ENCODE results near the gene PRODH2. TPM values are rescaled to one million over a fixed set of nuclear protein-coding genes. Genes with fewer than 3 reads are reported as not detected.
"Not testable (repeated sequence)": the region's sequence is repeated elsewhere in the genome, so short reads cannot be mapped to it uniquely, and the experiment has no call there.

PRODH2 gene
- total RNA-seq, 1 experiment from 2014 or later, result not detected

DNA sequence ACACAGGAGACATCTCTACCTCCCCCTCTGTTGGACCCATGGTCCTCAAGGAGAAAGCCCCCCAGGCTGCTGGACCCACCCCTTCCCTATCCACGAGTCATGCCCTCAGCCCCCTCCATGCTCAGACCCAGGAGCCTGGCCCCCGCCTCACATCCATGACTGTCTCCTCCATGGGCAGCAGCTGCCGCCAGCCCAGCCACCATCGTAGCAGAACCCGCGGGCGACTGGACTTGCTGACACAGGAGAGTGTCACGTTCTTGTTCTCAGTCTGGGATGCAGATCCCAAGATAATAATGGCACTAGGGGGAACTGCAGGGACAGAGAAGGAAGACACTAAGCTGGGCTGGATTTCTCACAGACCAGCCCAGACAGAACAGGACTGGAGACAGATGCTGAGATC, 35.8 kb upstream of the PRODH2 start:
- no peak for DNase-seq (ENCODE audit: low read depth in 1 of 2, low spot score in 2 of 2)
- H3K27ac ChIP-seq, result no peak overlapping the region
- H3K4me3 ChIP-seq, result no peak overlapping the region
- no peaks in the 10 kb centered on the region for H3K36me3 ChIP-seq
- H3K4me1 ChIP-seq (replicated peaks), result no peaks in the 10 kb centered on the region
- no peaks in the 10 kb centered on the region for H3K9me3 ChIP-seq (replicated peaks)
- peaks cover 45% of the 10 kb centered on the region for H3K27me3 ChIP-seq (replicated peaks)

DNA sequence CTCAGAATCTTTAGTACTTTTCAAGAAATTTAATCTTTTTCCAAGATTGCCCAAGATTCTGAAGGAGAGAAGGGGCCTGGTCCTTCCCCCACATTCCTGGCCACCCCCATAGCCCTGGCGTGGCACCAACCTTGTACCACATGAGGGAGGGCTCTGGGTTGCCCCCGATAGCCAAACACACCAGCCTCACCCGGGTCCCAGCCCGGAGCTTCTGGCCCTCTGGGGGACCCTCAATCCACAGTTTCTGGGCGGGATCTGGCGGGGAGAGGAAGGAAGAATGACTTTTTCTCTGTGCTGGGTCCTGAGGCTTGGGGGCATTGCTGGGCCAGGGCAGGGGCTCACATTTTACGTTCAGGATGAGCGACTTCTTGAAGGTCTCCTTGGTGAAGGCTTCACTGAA, 35.3 kb upstream of the PRODH2 start:
- Histone ChIP-seq H3K36me3 (no peaks in the 10 kb centered on the region), H3K27ac (no peak overlapping the region), H3K4me1 (replicated peaks) (no peaks in the 10 kb centered on the region), H3K4me3 (no peak overlapping the region), H3K9me3 (replicated peaks) (no peaks in the 10 kb centered on the region), H3K27me3 (replicated peaks) (peaks cover 45% of the 10 kb centered on the region)
- no peak for DNase-seq (ENCODE audit: low read depth in 1 of 2, low spot score in 2 of 2)

GRCh38 chr19:35846038-35846668, 33.5 kb upstream of the PRODH2 start:
- no peaks in the 10 kb centered on the region for H3K9me3 ChIP-seq (replicated peaks)
- H3K4me1 ChIP-seq (replicated peaks), result no peaks in the 10 kb centered on the region
- DNase-seq (ENCODE audit: low read depth in 1 of 2, low spot score in 2 of 2), result no peak
- H3K4me3 ChIP-seq, result no peak overlapping the region
- H3K27me3 ChIP-seq (replicated peaks), result peaks cover 38% of the 10 kb centered on the region
- H3K27ac ChIP-seq, result no peak overlapping the region
- no peaks in the 10 kb centered on the region for H3K36me3 ChIP-seq

GRCh38 chr19:35845215-35846037, 32.8 kb upstream of the PRODH2 start:
- no peak overlapping the region for H3K4me3 ChIP-seq
- no peak for DNase-seq (ENCODE audit: low read depth in 1 of 2, low spot score in 2 of 2)
- H3K36me3 ChIP-seq, result no peaks in the 10 kb centered on the region

GRCh38 chr19:35844482-35845214, 32.0 kb upstream of the PRODH2 start:
- Histone ChIP-seq H3K4me1 (replicated peaks) (no peaks in the 10 kb centered on the region), H3K9me3 (replicated peaks) (no peaks in the 10 kb centered on the region), H3K36me3 (no peaks in the 10 kb centered on the region)

More at GRCh38 chr19:35845215-35846037, 32.8 kb upstream of the PRODH2 start:
- no peak overlapping the region for H3K27ac ChIP-seq
- no peaks in the 10 kb centered on the region for H3K9me3 ChIP-seq (replicated peaks)
- peaks cover 34% of the 10 kb centered on the region for H3K27me3 ChIP-seq (replicated peaks)
- no peaks in the 10 kb centered on the region for H3K4me1 ChIP-seq (replicated peaks)

GRCh38 chr19:35843676-35844481, 31.2 kb upstream of the PRODH2 start:
- DNase-seq (ENCODE audit: low read depth in 1 of 2, low spot score in 2 of 2), result no peak
- Histone ChIP-seq H3K4me1 (replicated peaks) (no peaks in the 10 kb centered on the region), H3K4me3 (no peak overlapping the region), H3K36me3 (no peaks in the 10 kb centered on the region), H3K27ac (no peak overlapping the region), H3K27me3 (replicated peaks) (peaks cover 33% of the 10 kb centered on the region), H3K9me3 (replicated peaks) (no peaks in the 10 kb centered on the region)

More at GRCh38 chr19:35844482-35845214, 32.0 kb upstream of the PRODH2 start:
- Histone ChIP-seq H3K27ac (no peak overlapping the region), H3K27me3 (replicated peaks) (peaks cover 33% of the 10 kb centered on the region), H3K4me3 (no peak overlapping the region)
- DNase-seq (ENCODE audit: low read depth in 1 of 2, low spot score in 2 of 2), result no peak

DNA sequence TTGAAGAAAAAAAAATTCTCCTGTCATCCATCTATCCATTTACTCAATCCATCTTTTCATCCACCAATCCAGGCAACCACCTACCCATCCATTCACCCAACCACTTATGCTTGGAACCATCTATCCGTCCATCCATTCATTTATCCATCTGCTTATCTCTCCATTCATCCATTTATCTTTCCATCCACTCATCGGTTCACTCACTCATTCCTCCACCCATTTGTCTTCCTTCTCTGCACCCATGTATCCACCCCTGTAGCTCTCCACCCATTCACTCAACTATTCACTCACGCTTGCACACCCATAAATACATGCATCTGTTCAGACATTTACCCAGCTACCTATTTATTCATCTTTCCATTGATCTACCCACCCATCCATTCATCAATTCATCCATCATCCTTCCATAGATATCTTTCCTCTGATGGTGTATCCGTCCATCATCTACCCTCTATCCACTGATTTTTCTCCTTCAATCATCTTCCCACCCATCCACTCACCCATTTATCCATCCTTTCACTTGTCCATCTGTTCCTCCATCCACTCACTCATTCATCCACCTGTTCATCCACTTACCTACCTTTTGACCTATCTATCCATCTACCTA, 30.1 kb upstream of the PRODH2 start:
- no peak for DNase-seq (ENCODE audit: low read depth in 1 of 2, low spot score in 2 of 2)
- no peaks in the 10 kb centered on the region for H3K4me1 ChIP-seq (replicated peaks)
- H3K9me3 ChIP-seq (replicated peaks), result no peaks in the 10 kb centered on the region; the same call in 1 of the 2 replicates

DNA sequence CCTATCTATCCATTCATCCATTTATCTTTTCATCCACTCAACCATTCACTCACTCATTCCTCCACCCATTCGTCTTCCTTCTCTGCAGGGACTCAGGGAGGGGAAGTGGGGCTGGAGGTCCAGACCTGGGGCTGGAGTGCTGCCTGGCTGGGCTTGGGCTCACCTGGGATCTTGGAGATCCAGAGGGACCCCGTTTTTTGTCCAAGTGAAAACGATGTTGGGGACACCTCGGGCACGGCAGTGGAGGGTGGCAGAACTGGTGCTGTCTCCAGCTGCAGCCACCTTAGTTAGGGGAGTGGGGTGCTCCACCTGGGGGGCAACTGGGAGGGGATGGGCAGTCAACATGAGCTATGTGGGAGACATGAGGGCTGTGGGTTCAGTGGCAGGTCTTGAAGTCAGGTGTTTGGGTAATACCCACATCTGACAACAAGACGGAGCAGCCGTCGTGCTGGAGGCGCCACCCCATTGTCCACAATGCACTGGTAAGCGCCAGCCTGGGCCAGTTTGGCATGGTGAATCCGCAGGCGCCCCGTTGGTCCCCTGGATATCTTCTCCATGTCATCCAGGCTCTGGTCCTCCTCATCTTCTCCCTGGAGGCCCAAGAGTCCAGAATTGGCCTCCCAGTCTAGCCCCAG, 29.4 kb upstream of the PRODH2 start:
- H3K27me3 ChIP-seq (replicated peaks), result peaks cover 30% of the 10 kb centered on the region
- no peak for DNase-seq (ENCODE audit: low read depth in 1 of 2, low spot score in 2 of 2)

More for the DNA sequence above, 30.1 kb upstream of the PRODH2 start:
- H3K36me3 ChIP-seq, result no peaks in the 10 kb centered on the region
- no peak overlapping the region for H3K4me3 ChIP-seq
- H3K27ac ChIP-seq, result no peak overlapping the region
- peaks cover 29% of the 10 kb centered on the region for H3K27me3 ChIP-seq (replicated peaks)

DNA sequence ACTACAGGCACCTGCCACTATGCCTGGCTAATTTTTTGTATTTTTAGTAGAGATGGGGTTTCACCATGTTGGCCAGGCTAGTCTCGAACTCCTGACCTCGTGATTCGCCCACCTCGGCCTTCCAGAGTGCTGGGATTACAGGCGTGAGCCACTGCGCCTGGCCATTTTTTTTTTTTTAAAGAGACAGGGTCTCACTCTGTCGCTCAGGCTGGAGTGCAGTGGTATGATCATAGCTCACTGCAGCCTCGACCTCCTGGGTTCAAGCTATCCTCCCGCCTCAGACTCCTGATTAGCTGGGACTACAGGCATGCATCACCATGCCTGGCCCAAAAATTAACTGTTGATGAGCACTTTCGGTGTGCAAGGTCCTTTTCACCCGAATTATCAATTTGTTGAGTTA, 23.5 kb upstream of the PRODH2 start:
- not testable (repeated sequence) for H3K9me3 ChIP-seq (replicated peaks); H3K4me3 ChIP-seq; H3K4me1 ChIP-seq (replicated peaks); H3K27ac ChIP-seq; DNase-seq (ENCODE audit: low read depth in 1 of 2, low spot score in 2 of 2); H3K36me3 ChIP-seq; H3K27me3 ChIP-seq (replicated peaks)

More for the DNA sequence above, 29.4 kb upstream of the PRODH2 start:
- no peaks in the 10 kb centered on the region for H3K4me1 ChIP-seq (replicated peaks)
- no peaks in the 10 kb centered on the region for H3K36me3 ChIP-seq
- no peaks in the 10 kb centered on the region; the same call in 1 of the 2 replicates for H3K9me3 ChIP-seq (replicated peaks)
- H3K27ac ChIP-seq, result no peak overlapping the region
- H3K4me3 ChIP-seq, result no peak overlapping the region

DNA sequence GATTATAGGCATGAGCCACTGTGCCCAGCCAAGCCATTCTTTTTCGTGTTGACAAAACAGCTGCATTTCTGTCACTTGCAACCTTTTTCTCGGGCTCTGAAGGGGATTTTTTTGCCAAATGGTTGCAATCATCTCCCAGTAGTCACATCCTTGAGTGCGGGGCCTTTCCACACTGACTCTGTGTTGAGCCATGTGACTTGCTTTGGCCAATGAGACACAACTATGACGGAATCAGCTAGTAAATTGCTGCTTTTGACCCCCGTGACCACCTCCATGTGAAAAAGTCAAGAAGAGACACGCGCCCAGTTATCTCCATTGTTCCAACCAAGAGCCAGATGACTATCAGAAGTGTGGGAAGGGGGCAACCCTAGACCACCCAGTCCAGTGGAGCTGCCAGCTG, 21.3 kb upstream of the PRODH2 start:
- Histone ChIP-seq H3K27me3 (replicated peaks) (peaks cover 10% of the 10 kb centered on the region), H3K27ac (no peak overlapping the region), H3K9me3 (replicated peaks) (no peaks in the 10 kb centered on the region; the same call in 1 of the 2 replicates), H3K4me3 (no peak overlapping the region), H3K4me1 (replicated peaks) (no peaks in the 10 kb centered on the region), H3K36me3 (no peaks in the 10 kb centered on the region)
- DNase-seq (ENCODE audit: low read depth in 1 of 2, low spot score in 2 of 2), result no peak

DNA sequence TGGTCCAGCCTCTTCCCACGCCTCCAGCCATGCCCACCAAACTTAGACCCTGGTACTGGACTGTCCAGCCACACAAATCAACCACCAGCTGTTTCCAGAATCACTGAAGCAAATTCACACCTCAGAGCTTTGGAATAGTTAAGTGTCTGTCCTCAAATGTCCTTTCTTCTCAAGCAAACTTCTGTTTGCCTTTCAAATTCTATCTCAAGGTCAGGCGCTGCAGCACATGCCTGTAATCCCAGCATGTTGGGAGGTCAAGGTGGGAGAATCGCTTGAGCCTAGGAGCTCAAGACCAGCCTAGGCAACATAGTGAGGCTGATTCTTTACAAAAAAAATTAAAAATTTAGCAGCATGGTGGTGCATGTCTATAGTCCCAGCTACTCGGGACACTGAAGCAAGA, 19.4 kb upstream of the PRODH2 start:
- Histone ChIP-seq H3K4me3 (no peak overlapping the region), H3K36me3 (no peaks in the 10 kb centered on the region), H3K27me3 (replicated peaks) (peaks cover 15% of the 10 kb centered on the region)

GRCh38 chr19:35830986-35831385, 18.3 kb upstream of the PRODH2 start:
- Histone ChIP-seq H3K27ac (no peak overlapping the region), H3K4me3 (no peak overlapping the region), H3K4me1 (replicated peaks) (no peaks in the 10 kb centered on the region), H3K9me3 (replicated peaks) (0 out of 2 replicates have a peak, but pooled peaks cover 4% of the 10 kb centered on the region), H3K27me3 (replicated peaks) (peaks cover 12% of the 10 kb centered on the region; the same call in 1 of the 2 replicates), H3K36me3 (no peaks in the 10 kb centered on the region)
- DNase-seq (ENCODE audit: low read depth in 1 of 2, low spot score in 2 of 2), result no peak

More for the DNA sequence above, 19.4 kb upstream of the PRODH2 start:
- 0 out of 2 replicates have a peak, but pooled peaks cover 4% of the 10 kb centered on the region for H3K9me3 ChIP-seq (replicated peaks)
- H3K27ac ChIP-seq, result no peak overlapping the region
- H3K4me1 ChIP-seq (replicated peaks), result no peaks in the 10 kb centered on the region
- DNase-seq (ENCODE audit: low read depth in 1 of 2, low spot score in 2 of 2), result no peak
